ENCODE data around the gene SLC1A7. TPM values are rescaled to one million over a fixed set of nuclear protein-coding genes. Genes with fewer than 3 reads are reported as not detected.
A peak's percentile ranks its signal among the peaks of the same experiment; 100 is the strongest.

SLC1A7 gene
- total and polyA plus RNA-seq, 2 of the 13 experiments (the other 11 are each of a cell fraction or from before 2014, with no cell fraction given) = 0.04 to 2.0 TPM

DNA sequence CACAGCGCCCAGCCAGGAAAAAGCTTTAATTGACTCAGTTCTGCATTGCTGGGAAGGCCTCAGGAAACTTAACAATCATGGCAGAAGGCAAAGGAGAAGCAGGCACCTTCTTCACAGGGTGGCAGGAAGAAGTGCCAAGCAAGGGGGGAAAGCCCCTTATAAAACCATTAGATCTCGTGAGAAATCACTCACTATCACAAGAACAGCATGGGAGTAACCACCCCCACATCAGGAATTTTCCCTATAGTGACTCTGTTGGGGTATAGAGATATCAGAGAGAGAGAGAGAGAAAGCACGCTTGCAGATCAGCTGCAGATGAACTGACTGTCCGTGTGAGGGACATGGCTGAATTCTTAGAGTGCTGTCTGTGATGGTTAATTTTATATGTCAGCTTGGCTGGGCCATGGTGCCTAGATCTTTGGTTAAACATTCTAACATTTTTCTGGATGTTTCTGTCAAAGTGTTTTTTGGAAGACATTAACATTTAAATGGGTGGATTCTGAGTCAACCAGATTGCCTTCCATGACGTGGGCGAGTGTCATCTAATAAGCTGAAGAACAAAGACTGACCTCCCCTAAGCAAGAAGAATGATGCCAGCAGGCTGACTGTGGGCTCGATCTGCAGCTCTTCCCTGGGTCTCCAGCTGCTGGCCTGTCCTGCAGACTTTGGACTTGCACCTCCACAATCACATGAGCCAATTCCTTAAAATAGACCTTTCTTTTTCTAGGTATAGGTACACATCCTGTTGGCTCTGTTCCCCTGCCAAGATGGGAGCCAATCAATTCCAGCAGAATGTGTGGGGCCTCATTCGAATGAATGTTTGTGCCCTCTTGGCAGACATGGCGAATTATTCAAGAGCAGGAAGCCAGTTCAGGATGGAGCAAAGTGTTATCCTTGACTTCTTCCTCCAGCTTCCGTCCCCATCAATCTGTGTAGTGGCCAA is 32.8 kb upstream of the SLC1A7 start (continued):
- TF ChIP-seq ZNF747 (CRISPR knock-in tag; IDR thresholded peaks at IDR 0.05; ENCODE audit: borderline replicate concordance) = no peak
- no peak for TF ChIP-seq ZNF879 (CRISPR knock-in tag; IDR thresholded peaks at IDR 0.05)
- TF ChIP-seq THYN1 (CRISPR knock-in tag; IDR thresholded peaks at IDR 0.05; ENCODE audit: borderline replicate concordance, low read depth) = no peak
- no peak for TF ChIP-seq KDM4B (CRISPR knock-in tag; IDR thresholded peaks at IDR 0.05)
- TF ChIP-seq SAP130 (CRISPR knock-in tag; IDR thresholded peaks at IDR 0.05; ENCODE audit: low read depth) = peak; percentile 23; the same call in 1 of the 2 replicates
- no peak for TF ChIP-seq ZNF33B (CRISPR knock-in tag; IDR thresholded peaks at IDR 0.05)
- no peak for TF ChIP-seq ZNF660 (CRISPR knock-in tag; IDR thresholded peaks at IDR 0.05; ENCODE audit: borderline replicate concordance, low read depth)
- no peak for TF ChIP-seq SP140L (CRISPR knock-in tag; IDR thresholded peaks at IDR 0.05; ENCODE audit: borderline replicate concordance)
- peak; percentile 9; the same call in 1 of the 2 replicates for TF ChIP-seq FOXA3 (CRISPR knock-in tag; IDR thresholded peaks at IDR 0.05)
- no peak for TF ChIP-seq TGIF2 (CRISPR knock-in tag; IDR thresholded peaks at IDR 0.05)
- no peak for TF ChIP-seq ONECUT2 (CRISPR knock-in tag; IDR thresholded peaks at IDR 0.05)
- TF ChIP-seq, protein P1, sequence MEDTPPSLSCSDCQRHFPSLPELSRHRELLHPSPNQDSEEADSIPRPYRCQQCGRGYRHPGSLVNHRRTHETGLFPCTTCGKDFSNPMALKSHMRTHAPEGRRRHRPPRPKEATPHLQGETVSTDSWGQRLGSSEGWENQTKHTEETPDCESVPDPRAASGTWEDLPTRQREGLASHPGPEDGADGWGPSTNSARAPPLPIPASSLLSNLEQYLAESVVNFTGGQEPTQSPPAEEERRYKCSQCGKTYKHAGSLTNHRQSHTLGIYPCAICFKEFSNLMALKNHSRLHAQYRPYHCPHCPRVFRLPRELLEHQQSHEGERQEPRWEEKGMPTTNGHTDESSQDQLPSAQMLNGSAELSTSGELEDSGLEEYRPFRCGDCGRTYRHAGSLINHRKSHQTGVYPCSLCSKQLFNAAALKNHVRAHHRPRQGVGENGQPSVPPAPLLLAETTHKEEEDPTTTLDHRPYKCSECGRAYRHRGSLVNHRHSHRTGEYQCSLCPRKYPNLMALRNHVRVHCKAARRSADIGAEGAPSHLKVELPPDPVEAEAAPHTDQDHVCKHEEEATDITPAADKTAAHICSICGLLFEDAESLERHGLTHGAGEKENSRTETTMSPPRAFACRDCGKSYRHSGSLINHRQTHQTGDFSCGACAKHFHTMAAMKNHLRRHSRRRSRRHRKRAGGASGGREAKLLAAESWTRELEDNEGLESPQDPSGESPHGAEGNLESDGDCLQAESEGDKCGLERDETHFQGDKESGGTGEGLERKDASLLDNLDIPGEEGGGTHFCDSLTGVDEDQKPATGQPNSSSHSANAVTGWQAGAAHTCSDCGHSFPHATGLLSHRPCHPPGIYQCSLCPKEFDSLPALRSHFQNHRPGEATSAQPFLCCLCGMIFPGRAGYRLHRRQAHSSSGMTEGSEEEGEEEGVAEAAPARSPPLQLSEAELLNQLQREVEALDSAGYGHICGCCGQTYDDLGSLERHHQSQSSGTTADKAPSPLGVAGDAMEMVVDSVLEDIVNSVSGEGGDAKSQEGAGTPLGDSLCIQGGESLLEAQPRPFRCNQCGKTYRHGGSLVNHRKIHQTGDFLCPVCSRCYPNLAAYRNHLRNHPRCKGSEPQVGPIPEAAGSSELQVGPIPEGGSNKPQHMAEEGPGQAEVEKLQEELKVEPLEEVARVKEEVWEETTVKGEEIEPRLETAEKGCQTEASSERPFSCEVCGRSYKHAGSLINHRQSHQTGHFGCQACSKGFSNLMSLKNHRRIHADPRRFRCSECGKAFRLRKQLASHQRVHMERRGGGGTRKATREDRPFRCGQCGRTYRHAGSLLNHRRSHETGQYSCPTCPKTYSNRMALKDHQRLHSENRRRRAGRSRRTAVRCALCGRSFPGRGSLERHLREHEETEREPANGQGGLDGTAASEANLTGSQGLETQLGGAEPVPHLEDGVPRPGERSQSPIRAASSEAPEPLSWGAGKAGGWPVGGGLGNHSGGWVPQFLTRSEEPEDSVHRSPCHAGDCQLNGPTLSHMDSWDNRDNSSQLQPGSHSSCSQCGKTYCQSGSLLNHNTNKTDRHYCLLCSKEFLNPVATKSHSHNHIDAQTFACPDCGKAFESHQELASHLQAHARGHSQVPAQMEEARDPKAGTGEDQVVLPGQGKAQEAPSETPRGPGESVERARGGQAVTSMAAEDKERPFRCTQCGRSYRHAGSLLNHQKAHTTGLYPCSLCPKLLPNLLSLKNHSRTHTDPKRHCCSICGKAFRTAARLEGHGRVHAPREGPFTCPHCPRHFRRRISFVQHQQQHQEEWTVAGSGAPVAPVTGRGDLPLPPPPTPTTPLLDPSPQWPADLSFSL (CRISPR knock-in tag; IDR thresholded peaks at IDR 0.05) = no peak
- no peak for TF ChIP-seq U2AF1 (optimal IDR thresholded peaks at IDR 0.05; ENCODE audit: low read depth, low read length)
- TF ChIP-seq, protein P2, sequence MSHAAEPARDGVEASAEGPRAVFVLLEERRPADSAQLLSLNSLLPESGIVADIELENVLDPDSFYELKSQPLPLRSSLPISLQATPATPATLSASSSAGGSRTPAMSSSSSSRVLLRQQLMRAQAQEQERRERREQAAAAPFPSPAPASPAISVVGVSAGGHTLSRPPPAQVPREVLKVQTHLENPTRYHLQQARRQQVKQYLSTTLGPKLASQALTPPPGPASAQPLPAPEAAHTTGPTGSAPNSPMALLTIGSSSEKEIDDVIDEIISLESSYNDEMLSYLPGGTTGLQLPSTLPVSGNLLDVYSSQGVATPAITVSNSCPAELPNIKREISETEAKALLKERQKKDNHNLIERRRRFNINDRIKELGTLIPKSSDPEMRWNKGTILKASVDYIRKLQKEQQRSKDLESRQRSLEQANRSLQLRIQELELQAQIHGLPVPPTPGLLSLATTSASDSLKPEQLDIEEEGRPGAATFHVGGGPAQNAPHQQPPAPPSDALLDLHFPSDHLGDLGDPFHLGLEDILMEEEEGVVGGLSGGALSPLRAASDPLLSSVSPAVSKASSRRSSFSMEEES (CRISPR knock-in tag; IDR thresholded peaks at IDR 0.05) = peak; percentile 51; the same call in 1 of the 2 replicates
- TF ChIP-seq, protein P3, sequence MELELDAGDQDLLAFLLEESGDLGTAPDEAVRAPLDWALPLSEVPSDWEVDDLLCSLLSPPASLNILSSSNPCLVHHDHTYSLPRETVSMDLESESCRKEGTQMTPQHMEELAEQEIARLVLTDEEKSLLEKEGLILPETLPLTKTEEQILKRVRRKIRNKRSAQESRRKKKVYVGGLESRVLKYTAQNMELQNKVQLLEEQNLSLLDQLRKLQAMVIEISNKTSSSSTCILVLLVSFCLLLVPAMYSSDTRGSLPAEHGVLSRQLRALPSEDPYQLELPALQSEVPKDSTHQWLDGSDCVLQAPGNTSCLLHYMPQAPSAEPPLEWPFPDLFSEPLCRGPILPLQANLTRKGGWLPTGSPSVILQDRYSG (CRISPR knock-in tag; IDR thresholded peaks at IDR 0.05) = no peak
- TF ChIP-seq MLLT10 (CRISPR knock-in tag; IDR thresholded peaks at IDR 0.05) = no peak
- TF ChIP-seq TOPORS (CRISPR knock-in tag; IDR thresholded peaks at IDR 0.05) = no peak
- TF ChIP-seq, protein P4, sequence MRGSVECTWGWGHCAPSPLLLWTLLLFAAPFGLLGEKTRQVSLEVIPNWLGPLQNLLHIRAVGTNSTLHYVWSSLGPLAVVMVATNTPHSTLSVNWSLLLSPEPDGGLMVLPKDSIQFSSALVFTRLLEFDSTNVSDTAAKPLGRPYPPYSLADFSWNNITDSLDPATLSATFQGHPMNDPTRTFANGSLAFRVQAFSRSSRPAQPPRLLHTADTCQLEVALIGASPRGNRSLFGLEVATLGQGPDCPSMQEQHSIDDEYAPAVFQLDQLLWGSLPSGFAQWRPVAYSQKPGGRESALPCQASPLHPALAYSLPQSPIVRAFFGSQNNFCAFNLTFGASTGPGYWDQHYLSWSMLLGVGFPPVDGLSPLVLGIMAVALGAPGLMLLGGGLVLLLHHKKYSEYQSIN (CRISPR knock-in tag; IDR thresholded peaks at IDR 0.05; ENCODE audit: borderline replicate concordance) = no peak
- 0 out of 2 replicates have a peak, but pooled peaks have one; percentile 23 for TF ChIP-seq PHF20 (CRISPR knock-in tag; IDR thresholded peaks at IDR 0.05)

Measured in HepG2 (cell line).